H1 (cell line): ENCODE measurements around the gene CRBN. TPM values are rescaled to one million over a fixed set of nuclear protein-coding genes. Genes with fewer than 3 reads are reported as not detected.

Source experiments
- EZH2 ChIP-seq: fragments of 200-600 bp; sonication (generic); IDR thresholded peaks from 2 replicates; pipeline ENCODE4 v1.7.1; 2012; ENCODE audit warnings: low read depth, mild to moderate bottlenecking, moderate library complexity, low read length, inconsistent platforms; ENCODE audit not compliant: severe bottlenecking
- PHF8 ChIP-seq: fragments of 200-600 bp; sonication (generic); conservative IDR thresholded peaks from 2 replicates; pipeline ENCODE4 v1.7.1; 2012; ENCODE audit warnings: low read depth, mild to moderate bottlenecking, inconsistent platforms, low read length, moderate library complexity
- RXRA ChIP-seq: IDR thresholded peaks from 2 replicates; pipeline ENCODE4 v1.6.1; 2011; ENCODE audit warnings: low read depth, mild to moderate bottlenecking, low read length, moderate library complexity; ENCODE audit not compliant: insufficient read depth
- SIN3A ChIP-seq, 2 experiments: IDR thresholded peaks in 1 of 2; conservative IDR thresholded peaks in 1 of 2; 2 replicates each; pipeline ENCODE4 v1.6.1; 2011 to 2012; ENCODE audit warnings: low read length in 2 of 2, improper control_type of control experiment in 1 of 2, low read depth in 1 of 2, mild to moderate bottlenecking in 1 of 2
- SIX5 ChIP-seq: IDR thresholded peaks from 2 replicates; pipeline ENCODE4 v1.6.1; 2011; ENCODE audit warnings: mild to moderate bottlenecking, low read depth, low read length
- polyA plus RNA-seq, 7 experiments: library from polyadenylated mRNA; depleted of rRNA in 3 of 7; stranded (reverse) in 5 of 7; unstranded in 2 of 7; fragments of >200 nt in 5 of 7; fragments of 200-250 nt in 2 of 7; gene quantifications; 1 replicate in 5 of 7; 2 replicates in 1 of 7; 4 replicates in 1 of 7; pipeline versions ENCODE4 v1.2.1 to v1.2.3, GENCODE V29; 2011 to 2013; ENCODE audit warnings: missing spikeins in 2 of 7, mixed read lengths in 2 of 7
- total RNA-seq: library from RNA; stranded (reverse); fragmentation: NEBNext Ultra II Directional; extraction: Animal tissue kit (Norgen Biotek cat#: 25700); gene quantifications from 2 replicates; pipeline ENCODE4 v1.2.1, GENCODE V29; 2021

The CRBN gene
- total and polyA plus RNA-seq, 2 of the 8 experiments (the other 6 are each of a cell fraction or from before 2014, with no cell fraction given) = 13.4 to 30.3 TPM

DNA sequence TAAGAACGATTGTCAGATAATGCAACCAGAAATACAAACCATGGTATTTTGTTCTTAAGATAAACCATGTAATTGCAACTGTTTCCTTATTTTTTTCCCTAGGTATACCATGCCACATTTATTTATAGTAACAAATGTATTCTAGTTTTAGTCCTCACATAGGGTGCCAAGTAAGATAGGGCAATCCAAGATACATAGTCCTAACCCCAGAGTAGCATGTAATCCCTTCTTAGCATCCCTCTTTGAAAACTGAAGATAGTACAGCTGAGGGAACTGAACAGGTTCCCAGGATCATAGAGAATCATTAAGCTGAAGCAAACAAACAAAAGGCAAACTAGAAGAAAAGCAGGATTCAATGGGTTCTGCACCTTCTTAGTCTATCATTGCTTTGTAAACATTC is 28.0 kb downstream of the CRBN start (continued):
- TF ChIP-seq SIN3A (conservative IDR thresholded peaks at IDR 0.05 in 1 of 2, IDR thresholded peaks at IDR 0.05 in 1 of 2; ENCODE audit: low read depth in 1 of 2, low read length in 2 of 2) (no peak), RXRA (no peak), PHF8 (no peak), SIX5 (no peak), EZH2 (no peak)
